GM12874 (cell line): ENCODE data around the gene SLX1B.
"Not testable (repeated sequence)": the region's sequence is repeated elsewhere in the genome, so short reads cannot be mapped to it uniquely, and the experiment has no call there.

Experiments
- CTCF ChIP-seq: IDR thresholded peaks from 2 replicates; pipeline ENCODE4 v1.5.1; 2011; ENCODE audit warnings: low read depth, mild to moderate bottlenecking, control low read depth, low read length, moderate library complexity; ENCODE audit not compliant: insufficient read depth

SLX1B gene

GRCh38 chr16:29454269-29454668 is at the start of gene SLX1B, which contains the start of gene BOLA2:
Gene SLX1B (plus strand): TSS chr16:29454533.
Gene BOLA2 (minus strand): TSS chr16:29454351. CDS start chr16:29454253, 98 bp downstream.
- TF ChIP-seq CTCF = not testable (repeated sequence)

- not testable (repeated sequence) for TF ChIP-seq CTCF
Measured at GRCh38 chr16:29459706-29460646, 5.6 kb downstream of the SLX1B start, which contains the start of gene SULT1A4. Gene SULT1A4 (plus strand): TSS chr16:29459913. CDS start chr16:29461386, 1,473 bp downstream.

DNA sequence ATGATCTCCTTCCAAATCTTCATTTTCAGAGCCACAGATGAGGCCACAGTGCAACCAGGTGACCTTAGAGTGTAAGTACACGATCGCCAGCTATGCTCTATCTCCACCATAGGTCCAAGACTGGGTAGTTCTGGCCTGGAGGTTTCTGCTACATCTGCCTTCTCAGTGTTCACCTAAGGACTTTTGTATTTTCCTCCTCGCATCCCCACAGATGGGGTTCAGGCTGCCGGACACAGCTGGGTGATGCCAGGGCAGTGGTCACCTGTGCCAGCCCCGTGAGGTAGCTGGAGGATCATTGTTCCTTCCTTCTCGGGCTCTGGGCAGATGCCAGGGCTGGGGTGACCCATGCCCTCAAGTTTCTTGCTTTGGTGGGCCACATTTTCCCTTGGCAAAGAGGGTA is 52.0 kb downstream of the SLX1B start, which contains the start of gene NPIPB12:
Gene NPIPB12, minus strand, starts transcription at position 101 of the 400 bp plus-strand sequence.
- TF ChIP-seq CTCF = not testable (repeated sequence)
